Stimulated activated CD8-positive, alpha-beta memory T cell treated with anti-CD3 and anti-CD28 coated beads, Interleukin-15, amount 100 ng/mL, for 4 hours (primary cell): ENCODE measurements around the gene INSIG2.

Source experiments
- DNase-seq, 2 donors: peaks; one replicate each; pipeline ENCODE4 v3.0.0-alpha.2; 2020; ENCODE audit warnings: low read depth in 2 of 2

The INSIG2 gene

DNA sequence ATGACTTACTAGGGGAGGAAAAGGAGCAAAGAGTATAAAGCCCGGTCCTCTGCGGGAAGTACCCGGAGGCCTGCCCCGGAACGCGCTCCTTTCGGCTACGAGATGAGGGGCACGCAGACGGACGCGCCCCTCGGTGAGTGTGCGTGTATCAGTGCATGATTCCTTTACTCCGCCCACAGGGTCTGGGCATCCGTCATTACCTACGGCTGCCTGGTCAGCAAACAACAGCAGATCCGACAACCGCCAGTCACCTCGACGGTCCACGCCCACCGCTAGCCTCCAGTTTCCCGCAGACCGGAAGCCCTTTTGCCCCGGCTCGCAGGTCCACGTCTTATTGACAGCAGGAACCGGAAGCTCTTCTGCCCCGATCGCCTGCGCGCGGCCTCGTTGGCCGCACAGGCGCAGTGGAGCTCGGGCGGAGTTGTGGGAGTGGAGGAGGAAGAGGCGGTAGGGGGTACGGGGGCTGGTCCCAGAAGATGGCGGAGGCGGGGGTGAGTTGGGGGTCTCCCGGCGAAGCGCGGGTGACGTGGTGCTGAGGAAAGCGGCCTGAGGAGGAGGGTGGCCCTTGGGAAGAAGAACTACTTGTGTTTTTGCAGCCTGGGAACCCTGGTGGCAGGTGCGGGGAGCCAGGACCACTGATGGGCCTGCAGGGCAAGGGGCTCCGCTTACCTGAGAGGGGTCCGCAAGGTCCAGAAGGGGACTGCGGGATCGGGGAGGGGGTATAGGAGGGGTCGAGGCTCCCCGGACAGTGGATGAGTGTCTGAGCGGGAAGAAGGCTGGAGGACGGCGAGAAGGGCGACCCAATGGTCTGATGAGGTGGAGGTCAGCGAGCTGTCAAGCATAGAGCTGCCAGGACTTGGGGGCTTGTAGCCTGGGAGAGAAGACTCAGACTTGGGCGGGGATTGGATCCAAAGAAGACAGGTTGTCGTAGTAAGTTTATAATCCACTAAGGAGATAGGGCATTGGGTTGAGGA is at the start of gene INSIG2:
TSS of gene INSIG2 (plus strand) at position 421 of the 974 bp plus-strand sequence. CDS start 8,086 bp downstream, outside the sequence.
- DNase-seq, result peak; percentile 78 to 80

DNA sequence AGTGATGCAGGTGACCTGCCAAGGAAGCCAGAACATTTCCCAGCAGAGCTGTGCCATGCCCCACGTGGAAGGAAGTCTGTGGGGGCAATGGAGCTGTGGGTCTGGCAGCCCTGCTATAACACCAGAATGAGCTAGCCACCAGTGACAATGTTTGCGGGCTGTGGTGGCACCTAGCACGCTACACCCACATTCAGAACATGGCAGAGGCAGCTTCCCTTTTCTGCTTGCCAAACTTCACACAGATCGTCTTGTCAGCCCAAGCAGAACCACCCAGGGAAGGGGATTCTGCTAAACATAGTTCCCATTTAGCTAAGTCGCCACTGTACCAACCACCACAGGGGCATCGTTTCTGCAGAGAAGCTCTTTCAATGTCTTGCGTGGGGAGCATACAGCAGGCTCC is 47.4 kb upstream of the INSIG2 start:
- no peak for DNase-seq

DNA sequence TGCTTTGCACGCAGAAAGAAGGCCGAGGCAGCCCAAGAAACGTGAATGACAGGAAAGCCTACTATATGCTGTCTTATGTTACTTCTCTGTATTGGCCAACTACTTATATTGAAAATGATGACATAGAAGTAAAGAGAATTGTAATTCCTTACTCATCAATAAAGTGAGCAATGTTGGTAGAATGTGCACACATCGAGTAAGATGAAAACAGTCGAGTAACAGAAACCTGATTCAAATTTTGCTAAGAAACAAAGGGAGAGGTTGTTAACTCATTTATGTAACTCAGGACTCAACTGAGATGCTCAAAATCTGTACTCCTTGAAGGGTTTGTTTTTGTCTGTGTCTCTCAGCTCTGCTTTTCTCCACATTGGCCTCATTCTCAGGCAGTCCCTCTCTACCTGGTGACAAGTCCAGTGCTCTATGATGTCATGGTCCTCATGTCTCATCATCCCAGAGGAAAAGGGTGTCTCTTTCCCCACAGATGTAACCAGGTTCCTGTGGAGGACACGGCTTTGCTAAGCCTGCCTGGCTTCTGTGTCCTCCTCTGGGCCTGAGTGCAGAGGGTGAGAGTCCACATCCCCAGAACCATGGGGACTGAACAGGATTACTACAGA is 44.1 kb upstream of the INSIG2 start:
- no peak for DNase-seq

DNA sequence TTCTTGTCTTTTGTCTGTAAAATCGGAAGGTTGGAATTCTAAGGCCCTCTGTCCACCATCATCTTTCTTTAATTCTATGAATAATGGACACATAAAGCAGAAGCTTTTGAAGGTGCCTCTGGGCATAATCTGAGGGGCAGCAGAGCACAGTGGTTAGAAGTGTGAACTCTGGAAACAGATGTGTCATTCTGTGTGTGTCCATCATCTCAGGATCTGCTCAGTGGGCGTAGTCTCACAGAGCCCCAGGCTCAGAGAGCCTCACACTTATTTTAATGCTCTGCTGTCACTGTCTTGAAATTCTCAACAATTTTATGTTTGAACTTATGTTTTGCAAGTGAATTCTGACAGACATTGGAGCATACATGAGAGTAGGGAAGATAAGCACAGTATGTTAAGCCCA is 43.4 kb upstream of the INSIG2 start:
- no peak for DNase-seq

DNA sequence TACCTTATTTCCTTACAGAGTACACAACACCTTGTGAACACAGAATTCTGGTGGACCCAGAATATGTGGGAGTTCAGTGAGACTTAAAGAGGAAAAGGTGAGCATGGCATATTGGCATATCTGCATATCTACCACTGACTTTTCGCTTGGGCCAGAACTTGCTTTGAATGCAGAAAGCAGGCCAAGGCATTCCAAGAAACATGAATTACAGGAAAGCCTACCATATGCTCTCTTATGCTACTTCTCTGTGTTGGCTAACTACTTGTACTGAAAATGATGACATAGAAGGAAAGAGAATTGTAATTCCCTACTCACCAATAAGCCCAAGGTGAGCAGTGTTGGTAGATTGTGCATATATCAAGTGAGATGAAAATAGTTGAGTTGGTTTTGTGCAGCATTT is 43.0 kb upstream of the INSIG2 start:
- DNase-seq, result no peak

DNA sequence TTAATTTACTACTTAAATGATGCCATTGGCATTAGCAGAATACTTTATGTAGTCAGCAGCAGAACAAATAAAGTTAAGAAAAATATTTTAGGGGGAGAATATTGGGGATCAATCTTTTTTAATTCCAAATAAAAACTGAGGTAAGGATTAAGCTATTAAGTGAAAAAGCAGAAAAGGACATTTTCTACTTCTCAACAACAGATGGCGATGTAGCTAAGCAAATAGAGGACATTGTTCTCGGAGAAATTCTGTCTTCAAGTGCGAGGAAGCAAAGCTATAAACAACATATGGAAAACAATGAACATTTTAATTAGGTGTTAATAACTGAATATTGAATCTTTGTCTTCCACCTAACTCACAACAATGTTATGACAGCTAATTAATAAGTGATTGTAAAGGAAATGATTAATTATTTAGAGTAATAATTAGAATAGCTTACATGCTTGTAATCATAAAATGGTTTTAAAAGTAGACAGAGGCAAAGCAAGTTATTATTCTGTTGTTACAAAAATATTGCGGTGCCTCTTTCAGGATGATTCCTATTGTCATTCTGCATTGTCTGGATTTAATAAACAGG is 41.5 kb upstream of the INSIG2 start:
- no peak for DNase-seq

DNA sequence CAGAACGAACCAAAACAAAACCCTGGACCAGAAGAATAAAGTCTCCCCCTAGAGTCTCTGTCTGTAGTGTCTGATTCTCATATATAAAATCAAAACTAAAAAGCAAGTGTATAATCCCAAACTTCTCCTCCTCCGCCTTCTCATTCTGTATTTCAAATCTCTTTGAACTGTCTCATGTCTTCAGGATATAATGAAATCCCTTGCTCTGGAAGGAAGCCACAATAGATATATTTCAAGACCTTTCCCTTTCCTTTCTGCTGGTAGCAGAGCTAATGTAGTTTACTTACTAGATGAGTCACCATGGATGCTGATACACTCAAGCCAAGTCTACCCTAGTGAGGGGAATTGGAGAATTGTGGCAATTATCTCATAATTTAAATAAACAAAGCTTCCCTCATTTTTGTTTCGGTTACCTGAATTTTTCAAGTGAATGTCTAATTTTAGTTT is 40.9 kb upstream of the INSIG2 start:
- no peak for DNase-seq

DNA sequence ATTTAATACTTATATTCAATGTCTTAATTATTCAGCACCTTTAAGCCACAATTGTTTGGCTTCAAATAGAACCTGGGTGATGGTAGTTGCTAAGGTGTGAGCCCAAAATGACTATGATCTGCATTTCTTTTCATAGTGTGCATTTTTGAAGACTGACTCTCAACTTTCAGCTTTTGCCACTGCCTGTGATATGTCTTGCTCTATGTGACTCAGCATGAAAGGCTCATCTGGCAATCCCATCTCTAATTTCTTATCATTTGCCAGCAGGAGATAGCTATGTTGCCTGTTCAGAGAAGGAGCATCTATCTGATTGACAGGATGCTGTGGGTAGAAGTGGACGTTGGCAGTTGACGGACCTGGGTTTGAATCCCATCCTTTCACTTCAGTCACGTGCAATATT is 39.9 kb upstream of the INSIG2 start:
- no peak for DNase-seq

DNA sequence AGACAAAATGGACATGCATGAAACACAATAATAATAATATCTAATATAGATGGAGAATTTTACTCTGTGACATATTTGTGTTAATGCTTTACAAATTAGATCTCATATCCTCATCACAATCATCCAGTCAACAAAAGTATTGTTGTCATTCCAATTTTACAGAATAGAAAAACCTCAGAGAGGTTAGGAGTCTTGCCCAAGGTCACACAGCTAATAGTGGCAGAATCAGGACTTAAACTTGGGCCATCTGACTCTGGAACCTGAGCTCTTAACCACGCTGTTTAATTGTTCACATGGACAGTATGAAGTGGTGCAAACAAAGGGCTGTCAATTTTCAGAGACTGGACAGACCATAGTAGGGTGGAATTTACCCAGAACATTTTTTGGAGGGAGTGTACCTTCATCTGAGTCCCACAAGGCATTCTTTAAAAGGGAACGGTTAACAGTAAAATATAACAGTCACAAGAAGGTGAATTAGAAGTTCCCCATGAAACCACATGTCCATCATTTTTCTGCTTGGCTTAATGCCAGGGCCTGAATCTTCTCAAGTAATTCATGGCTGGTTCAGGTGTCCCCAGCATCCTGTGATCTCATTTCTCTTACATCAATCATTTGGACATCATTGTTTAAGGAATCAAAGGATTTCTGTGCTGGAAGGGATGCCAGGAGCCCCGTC is 39.0 kb upstream of the INSIG2 start:
- DNase-seq, result no peak

DNA sequence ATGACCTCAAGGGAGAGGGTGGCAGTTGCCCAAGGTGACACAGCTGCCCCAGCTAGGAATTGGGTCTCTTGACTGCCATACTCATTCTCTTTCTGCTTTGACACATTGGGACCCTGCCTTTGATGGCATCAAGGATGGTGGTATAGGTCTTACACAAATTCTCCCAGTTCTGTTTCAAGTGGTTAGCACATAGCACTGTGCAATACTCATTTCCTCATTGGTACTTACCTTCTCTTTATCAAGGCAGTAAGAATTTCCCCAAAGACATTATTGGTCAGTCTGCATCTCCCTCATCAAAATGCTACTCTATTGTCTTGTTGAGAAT is 38.5 kb upstream of the INSIG2 start:
- no peak for DNase-seq

DNA sequence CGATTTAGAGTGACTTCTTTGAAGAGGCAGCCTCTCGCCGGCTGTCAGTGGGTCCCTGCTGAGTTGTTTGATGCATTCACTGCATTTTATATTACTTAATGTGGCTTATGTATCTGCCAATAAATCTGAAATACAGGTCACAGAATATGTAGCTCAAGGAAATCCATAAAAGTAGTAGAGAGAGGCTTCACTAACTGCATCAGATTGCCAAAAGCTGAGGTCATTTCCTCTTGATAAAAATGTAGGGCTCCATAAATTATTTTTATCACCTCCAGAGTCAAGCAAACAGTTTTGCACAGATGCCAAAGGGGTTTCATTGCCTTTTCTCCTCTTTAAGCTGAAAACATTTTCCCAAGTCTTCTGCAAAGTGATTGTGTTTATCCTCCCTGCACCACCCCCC is 37.9 kb upstream of the INSIG2 start:
- no peak for DNase-seq

DNA sequence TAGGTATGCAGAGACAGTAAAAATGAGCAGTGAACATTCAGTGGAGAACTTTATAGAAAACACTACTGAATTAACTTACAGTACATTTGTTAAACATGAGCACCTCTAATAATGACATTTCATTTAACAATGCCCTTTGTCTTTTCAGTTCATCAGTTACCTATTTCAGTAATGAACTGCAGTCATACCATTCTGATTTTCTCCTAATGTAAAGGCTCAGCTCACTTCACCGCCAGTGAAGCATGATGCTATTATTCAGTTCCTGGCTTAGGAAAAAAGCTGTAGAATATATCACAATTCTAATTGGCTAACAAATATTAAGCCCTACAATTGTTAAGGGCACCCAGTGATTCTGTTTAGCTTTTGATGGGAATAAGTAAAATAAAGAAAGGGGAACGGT is 37.3 kb upstream of the INSIG2 start:
- no peak for DNase-seq

DNA sequence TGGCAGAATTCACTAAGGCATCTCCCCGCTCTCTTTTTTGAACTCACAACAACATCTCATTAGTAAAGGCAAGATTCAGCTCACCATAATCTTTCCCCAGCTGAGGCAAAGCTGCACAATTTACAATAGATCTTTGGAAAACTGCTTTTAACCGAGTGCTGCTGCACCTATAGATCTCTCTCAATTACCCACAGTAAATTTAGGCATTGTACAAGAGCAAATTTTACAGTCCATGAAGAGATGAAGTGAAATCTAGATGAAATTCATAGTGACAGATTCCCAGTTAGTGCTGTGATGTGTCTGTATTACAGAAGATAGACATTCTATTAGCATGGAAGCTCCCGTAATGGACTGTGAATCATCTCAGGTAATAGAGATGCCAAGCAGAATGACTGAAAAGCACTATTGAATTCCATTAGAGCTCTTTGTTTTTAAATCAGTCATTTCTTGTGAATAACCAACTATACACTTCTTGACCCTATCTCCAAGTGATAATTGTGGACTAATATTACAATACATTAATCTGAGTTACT is 36.4 kb upstream of the INSIG2 start:
- no peak for DNase-seq

DNA sequence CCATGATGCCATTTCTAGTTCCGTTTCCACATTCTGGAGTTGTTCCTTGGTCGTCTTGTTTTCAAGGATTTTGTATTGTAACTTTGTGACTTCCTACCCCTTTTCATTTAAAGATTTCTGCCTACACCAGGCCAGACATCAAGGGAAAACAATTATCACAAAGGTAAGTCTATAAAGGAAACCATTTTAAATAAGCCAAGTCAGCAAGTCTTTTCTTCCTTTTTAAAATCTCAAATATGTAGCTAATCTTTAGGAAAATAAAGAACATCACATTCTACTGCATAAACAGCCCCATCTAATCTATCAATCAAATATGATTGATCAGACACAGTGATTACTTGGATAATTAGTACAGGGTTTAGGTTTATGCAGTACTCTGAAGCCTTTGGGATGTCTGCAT is 35.8 kb upstream of the INSIG2 start:
- no peak for DNase-seq

DNA sequence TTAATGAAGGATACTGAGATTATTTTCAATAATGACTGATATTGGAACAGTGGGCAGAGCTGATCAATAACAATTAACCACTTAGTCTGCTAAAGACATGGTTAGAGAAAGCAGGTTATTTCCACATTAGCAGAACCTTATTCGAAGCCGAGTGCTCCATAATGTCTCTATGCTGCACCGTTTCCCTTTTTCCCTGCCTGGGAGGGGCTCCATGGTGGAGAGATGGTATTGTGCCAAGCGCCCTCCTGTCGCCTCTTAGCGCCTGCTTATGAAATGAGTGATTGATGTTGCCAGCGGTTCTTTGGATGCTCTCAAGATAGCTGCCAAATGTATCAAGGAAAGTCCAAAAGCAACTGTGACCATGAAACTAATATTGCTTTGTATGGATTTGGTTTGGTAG is 34.6 kb upstream of the INSIG2 start:
- DNase-seq, result no peak

DNA sequence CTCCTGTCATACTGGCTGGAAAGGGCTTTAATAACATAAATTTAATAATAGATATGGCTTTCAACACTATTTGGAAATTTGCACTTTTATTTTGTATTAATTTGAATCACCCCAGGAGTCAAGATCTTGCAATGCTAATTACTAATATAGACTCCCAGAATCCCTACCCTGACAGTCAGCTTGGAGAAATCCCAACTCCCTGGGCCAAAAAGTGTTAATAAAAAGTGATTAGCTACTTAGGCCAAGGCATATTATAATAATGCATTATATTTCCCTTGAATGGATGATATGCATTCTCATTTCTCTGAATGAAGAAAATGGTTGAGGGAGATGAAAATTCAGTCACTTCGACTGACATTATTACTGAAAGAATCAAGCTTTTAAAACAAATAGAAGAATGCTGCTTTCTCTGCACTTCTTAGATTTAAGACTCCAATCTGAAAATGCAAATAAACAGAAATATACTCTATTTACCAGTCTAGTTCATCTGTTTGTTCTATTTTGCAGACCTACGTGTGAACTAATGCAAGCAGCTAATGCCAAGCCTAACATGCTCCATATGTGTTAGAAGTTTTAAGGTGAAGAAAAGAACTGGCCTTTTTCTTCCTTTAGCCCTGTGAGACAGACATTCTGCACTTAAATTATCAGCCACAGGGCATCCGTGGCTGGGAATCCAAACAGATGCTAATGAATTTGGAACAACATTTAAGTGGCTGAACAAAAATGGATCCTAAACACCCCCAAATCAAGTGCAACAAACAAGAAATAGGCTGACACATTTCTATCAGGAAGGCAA is 33.9 kb upstream of the INSIG2 start:
- DNase-seq, result no peak

DNA sequence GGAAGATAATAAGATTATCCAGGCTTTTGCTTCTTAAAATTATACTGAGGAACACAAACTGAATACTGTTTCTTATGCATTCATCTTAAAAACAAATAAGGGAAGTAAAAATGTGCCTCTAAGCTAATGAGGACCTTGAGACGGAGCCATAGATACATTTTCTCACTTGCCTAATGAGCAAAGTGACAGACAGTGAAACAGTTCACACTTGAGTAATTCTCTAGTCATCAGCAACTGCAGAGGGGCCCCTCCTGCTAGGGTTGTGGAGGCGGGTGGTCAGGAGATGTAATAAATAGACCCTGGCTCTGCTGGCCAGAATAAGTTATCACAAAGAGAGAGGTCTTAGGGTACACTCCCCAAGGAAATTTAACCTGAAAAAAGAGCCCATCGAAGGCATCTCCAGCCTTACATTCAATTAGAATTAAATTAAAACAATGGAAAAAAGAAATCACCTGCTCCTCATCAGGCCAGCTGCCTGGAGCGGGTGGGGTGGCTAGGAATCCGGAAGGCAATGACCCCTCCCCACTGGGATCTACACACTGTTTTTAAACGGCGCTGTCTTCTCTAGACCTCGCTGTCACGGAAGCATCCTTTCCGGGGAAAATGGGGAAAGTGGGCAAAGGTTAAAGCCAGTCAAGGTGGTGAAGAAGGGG is 32.6 kb upstream of the INSIG2 start:
- DNase-seq, result no peak

DNA sequence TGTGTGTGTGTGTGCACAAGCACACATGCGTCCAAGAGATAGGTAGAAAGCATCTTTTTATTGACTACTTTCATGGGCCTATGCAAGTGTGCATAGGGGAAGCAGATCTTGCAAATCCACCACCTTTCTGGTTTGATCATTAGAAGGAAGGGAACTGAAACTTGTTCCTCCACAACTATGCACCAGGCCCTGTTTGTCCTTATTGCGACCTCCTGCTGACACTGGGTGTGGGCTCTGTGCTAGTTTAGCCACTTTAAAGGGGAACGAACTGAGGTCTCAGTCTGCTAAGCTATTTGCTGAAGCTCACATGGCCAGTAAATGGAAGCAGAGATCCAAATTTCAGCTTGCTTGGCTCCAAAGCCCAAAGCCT is 32.1 kb upstream of the INSIG2 start:
- no peak for DNase-seq

DNA sequence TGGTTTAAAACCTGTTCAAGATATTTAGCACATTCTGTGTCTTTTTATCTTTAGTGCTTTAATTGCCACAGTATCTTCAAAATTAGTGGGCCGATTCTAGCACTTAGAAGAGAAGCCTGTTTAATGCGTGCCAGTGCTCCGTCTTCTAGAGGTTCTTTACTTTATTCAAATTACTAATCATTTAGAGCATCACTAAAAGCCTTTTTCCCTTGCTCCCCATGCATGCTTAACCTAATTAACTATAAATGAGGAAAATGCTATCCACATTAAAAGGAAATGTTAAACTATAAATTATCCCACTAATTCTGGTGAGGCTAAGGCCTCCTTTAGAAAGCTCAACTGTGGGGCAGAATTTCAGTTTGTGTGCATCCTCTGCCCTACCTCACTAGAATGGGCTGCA is 31.5 kb upstream of the INSIG2 start:
- DNase-seq, result no peak

DNA sequence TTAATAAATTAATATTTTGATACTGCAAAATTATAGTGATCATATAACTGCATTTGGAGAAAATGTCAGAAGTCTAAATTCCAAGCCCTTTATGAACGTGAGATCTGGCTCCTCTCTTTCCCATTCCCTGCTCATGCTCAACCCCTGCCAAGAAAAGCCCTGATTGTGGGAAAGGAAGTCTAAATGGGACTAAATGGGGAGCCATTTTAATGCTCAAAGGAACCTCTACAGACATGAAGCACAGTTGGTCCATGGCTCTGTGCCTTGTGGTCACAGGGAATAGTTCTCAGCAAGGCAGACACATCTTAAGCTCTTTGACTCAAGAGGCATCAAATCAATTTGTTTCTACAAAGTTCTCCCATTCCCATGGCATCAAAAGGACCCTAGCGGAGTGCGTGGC is 29.3 kb upstream of the INSIG2 start:
- no peak for DNase-seq

DNA sequence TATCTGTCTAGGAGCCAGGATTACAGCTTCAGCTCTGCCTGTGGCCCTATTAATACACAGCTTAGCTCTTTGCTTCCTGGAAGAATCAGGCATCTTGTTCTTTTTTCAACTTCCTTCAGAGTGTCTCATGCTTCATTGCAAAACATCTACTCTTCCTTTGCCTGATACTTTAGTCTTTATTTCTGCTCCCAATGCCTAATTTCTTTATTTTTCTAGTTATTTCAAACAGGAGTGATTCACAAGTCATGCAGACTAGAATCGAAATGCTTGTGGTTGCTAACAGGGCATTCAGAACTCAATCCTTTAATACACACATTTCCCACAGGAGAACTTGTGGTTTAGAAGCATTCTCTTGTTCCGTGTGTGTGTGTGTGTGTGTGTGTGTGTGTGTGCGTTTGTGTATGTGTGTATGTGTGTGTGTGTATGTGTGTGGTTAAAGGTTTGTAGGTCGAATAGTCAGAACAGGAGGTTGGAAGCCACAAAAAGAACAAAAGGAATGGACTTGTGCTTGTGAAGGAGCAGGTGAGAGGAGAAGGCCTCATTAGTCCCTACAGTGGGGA is 28.3 kb upstream of the INSIG2 start:
- DNase-seq, result no peak
